GM12865 (cell line): ENCODE measurements around the gene XDH.
A peak's percentile ranks its signal among the peaks of the same experiment; 100 is the strongest.

Experiments used
- DNase-seq: peaks from one replicate; pipeline ENCODE4 v3.0.0; 2010; ENCODE audit warnings: low read depth
- H3K4me3 ChIP-seq: 2 replicates; pipeline ENCODE4 v1.5.1; 2011; ENCODE audit warnings: mild to moderate bottlenecking, low read depth, low read length, control low read depth
- TF ChIP-seq, protein P1 (sequence below): IDR thresholded peaks from 2 replicates; pipeline ENCODE4 v1.5.1; 2011; ENCODE audit warnings: low read length, control low read depth, low read depth, inconsistent platforms; ENCODE audit not compliant: insufficient read depth; ENCODE audit errors: missing control alignments

The XDH gene

DNA sequence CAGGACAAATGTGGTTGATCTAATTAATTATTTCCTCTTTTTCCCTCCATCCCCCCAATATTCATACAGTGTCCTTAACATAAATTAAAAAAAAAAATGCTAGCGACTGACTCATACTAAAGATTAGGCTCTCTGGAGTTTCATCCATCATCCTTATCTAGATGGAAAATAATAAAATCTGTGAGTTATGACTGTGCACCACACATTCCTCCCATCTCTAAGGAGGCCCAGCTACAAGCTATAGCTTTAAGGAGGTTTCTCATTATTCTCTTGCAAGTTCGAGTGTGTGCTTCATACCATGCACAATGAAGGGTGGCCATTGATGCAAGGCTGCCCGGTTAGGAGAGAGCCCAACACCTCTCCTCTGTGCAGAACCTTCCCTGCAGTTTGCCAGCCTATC is 77.3 kb downstream of the XDH start:
- no peak overlapping the region for H3K4me3 ChIP-seq
- TF ChIP-seq, protein P1, sequence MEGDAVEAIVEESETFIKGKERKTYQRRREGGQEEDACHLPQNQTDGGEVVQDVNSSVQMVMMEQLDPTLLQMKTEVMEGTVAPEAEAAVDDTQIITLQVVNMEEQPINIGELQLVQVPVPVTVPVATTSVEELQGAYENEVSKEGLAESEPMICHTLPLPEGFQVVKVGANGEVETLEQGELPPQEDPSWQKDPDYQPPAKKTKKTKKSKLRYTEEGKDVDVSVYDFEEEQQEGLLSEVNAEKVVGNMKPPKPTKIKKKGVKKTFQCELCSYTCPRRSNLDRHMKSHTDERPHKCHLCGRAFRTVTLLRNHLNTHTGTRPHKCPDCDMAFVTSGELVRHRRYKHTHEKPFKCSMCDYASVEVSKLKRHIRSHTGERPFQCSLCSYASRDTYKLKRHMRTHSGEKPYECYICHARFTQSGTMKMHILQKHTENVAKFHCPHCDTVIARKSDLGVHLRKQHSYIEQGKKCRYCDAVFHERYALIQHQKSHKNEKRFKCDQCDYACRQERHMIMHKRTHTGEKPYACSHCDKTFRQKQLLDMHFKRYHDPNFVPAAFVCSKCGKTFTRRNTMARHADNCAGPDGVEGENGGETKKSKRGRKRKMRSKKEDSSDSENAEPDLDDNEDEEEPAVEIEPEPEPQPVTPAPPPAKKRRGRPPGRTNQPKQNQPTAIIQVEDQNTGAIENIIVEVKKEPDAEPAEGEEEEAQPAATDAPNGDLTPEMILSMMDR: no peak
- no peak for DNase-seq

DNA sequence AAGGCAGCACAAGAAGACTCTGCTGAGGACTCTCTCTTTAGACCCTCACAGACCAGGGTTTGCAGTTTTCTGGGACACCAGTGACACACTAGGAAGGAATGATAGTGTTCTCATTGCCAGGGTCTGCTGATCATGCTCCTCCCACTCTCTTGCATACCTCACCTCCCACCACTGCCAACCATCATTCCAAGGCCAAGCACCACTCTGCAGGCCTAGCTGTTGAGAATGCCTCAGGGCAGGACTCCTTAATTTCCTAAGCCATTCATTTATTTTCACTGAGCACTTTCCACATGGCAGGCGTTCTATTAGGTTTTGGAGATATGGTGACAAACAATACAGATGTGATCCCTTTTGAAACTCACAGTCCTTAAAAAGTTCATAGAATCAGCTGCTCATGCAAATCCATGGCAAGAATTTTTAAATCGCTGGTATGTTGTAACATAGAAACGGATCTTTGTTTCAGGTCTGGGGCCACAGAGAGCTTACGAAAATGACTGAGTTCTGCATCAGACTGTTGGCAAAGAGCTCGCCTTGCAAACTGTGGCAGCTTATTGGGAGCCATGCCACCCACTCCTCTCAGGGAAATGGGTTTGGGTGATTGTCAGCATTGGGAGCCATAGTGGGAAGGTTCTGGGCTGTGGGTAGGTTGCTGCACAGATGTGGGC is 78.5 kb downstream of the XDH start:
- TF ChIP-seq, protein P1: no peak
- H3K4me3 ChIP-seq: no peak overlapping the region
- DNase-seq: no peak

DNA sequence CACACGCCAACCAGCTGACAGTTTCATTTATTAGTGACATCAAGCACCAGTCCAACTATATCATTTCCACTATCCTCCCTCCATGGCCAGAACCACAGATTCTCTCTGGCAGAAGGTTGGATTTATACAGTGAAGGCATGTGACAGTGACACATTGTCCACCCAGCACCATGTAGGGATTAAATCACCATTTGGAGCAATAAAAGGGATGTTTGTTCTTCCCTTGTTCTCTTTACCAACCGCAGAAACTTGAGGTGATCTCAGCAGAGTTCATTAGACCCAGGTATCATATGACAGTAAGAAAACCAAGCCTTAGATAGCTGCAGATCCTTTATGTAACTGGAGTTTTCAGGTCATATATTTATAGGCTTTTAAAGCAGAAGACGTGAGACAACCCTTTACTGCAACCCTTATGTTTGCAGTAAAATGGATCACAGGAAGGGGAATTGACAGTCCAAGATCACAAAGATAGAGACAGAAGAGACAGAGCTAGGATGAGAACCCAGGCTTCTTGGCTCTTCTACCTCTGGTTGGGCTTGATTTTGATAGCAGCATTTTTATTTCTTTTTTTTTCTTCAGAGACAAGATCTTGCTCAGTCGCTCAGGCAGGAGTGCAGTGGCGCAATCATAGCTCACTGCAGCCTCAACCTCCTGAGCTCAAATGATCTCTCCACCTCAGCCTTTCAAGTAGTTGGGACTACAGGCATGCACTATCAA is 80.1 kb downstream of the XDH start:
- TF ChIP-seq, protein P1: no peak
- no peak for DNase-seq
- no peak overlapping the region for H3K4me3 ChIP-seq

DNA sequence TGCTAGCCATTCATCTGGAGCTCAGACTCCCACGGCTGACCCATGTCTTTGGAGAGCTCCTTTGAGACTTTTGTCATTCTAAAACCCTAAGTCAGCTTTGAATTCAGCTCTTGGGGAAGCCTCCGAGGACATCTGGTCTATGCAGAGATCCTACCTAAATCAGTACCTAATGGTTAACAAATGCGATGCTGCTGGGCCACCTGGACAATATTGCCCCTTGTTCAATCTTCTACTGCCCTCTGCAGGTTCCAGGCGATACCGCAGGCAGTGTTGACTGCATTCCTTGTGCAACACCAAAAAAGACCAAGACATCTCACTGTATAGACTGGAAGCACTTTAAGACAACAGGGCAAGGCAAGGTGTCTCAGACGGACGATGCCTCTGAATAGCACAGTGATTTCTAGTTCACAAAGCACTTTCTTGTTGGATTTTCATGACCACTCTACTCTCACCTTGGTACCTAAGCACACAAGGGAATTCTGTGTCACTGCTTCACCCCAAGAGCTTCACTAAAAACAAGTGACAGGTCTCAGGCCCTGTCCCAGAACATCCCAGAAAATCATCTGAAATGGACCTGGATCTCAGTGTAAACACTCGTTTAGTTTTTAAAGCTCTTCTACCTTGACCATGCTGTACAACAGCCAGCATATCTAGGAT is 80.9 kb downstream of the XDH start:
- H3K4me3 ChIP-seq: no peak overlapping the region
- TF ChIP-seq, protein P1: peak; percentile 90
- DNase-seq: peak; percentile 80

DNA sequence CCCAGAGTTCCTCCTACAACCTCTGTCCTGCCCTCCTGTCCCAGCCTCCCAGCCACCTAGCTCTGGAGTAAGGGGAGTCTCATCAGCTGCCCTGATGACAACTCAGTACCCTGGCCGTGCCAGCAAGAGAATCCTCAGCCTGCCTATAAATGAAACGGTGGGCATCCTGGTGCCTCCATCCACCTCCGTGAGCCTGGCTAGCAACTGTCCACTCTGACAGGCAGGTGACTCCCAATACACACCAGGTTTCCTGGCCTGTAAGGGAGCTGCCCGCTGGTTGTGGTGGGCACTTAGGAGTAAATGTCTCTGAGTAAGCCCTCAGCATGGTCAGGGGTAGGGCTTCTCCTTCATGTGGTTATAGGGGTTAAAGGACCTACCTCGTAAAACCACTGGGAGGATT is 81.5 kb downstream of the XDH start:
- DNase-seq: no peak
- TF ChIP-seq, protein P1: no peak
- H3K4me3 ChIP-seq: no peak overlapping the region

DNA sequence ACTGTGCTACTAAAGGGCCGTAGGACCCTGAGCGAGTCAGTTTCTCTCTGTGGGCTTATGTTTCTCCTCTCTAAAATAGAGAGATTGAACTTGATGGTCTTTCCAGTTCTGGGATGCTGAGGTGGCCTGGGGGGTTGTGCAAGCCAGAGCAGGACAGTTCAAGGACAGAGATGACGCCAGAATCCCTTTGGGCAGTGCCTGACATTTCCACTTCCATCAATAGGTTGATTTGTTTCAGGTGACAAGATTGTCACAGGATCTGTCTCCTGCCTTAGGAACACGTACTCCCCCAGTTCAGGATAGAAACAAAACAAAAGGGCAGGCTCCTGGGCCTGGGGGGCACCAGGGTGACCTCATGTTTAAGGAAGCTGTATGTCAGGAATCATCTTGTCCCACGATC is 82.0 kb downstream of the XDH start:
- DNase-seq: no peak
- no peak overlapping the region for H3K4me3 ChIP-seq
- TF ChIP-seq, protein P1: no peak

DNA sequence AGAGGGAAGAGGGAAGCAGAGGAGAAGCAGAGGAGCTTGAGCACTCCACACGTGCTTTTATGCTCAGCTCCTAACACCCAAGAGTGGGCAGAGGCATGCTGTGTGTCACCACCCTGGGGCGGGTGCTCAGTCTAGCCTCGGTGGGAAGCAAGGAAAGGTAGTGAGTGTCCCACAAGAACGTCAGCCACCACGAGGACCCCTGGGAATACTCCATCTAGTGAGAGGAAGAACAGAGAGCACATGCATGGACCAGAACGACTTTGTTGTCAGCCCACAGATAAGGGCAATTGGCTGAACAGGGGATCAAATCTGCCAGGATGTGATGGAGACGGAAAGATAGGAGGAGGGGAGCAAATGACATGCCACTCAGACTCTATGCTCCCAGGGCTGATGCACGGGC is 83.4 kb downstream of the XDH start:
- H3K4me3 ChIP-seq: no peak overlapping the region
- DNase-seq: no peak
- TF ChIP-seq, protein P1: no peak
